Parathyroid adenoma (tissue), 2 donors: ENCODE data around the gene PLK3.
A peak's percentile ranks its signal among the peaks of the same experiment; 100 is the strongest.

Experiments
- H2AFZ ChIP-seq: fragments of 300-600 bp; sonication (generic); one replicate; pipeline ENCODE4 v1.7.0; 2017; ENCODE audit warnings: antibody characterized with exemption, mild to moderate bottlenecking
- H3K27ac ChIP-seq: fragments of 300-600 bp; sonication (generic); one replicate; pipeline ENCODE4 v1.7.0; 2017
- H3K27me3 ChIP-seq: fragments of 300-600 bp; sonication (generic); one replicate; pipeline ENCODE4 v1.7.0; 2017; ENCODE audit warnings: low read length; ENCODE audit not compliant: control insufficient read depth, insufficient read depth
- H3K36me3 ChIP-seq: fragments of 300-600 bp; sonication (generic); one replicate; pipeline ENCODE4 v1.7.0; 2017; ENCODE audit warnings: low read length; ENCODE audit not compliant: control insufficient read depth, insufficient read depth
- H3K4me1 ChIP-seq: fragments of 300-600 bp; sonication (generic); one replicate; pipeline ENCODE4 v1.7.0; 2017; ENCODE audit warnings: control low read depth
- H3K4me2 ChIP-seq: fragments of 300-600 bp; sonication (generic); one replicate; pipeline ENCODE4 v1.7.0; 2017; ENCODE audit warnings: low read length
- H3K4me3 ChIP-seq: fragments of 300-600 bp; sonication (generic); one replicate; pipeline ENCODE4 v1.7.0; 2017; ENCODE audit warnings: low read depth, low read length
- H3K79me2 ChIP-seq: fragments of 300-600 bp; sonication (generic); one replicate; pipeline ENCODE4 v1.7.0; 2017; ENCODE audit warnings: control low read depth
- H3K9ac ChIP-seq: fragments of 300-600 bp; sonication (generic); one replicate; pipeline ENCODE4 v1.7.0; 2017; ENCODE audit warnings: mild to moderate bottlenecking
- H3K9me3 ChIP-seq: fragments of 300-600 bp; sonication (generic); one replicate; pipeline ENCODE4 v1.7.0; 2017; ENCODE audit warnings: low read length; ENCODE audit not compliant: control insufficient read depth
- CTCF ChIP-seq: fragments of 300-600 bp; sonication (generic); IDR thresholded peaks from one replicate; pipeline ENCODE4 v1.7.0; 2017; ENCODE audit warnings: antibody characterized with exemption, mild to moderate bottlenecking
- donor health status: primary hyperparathyroidism.

PLK3 gene

DNA sequence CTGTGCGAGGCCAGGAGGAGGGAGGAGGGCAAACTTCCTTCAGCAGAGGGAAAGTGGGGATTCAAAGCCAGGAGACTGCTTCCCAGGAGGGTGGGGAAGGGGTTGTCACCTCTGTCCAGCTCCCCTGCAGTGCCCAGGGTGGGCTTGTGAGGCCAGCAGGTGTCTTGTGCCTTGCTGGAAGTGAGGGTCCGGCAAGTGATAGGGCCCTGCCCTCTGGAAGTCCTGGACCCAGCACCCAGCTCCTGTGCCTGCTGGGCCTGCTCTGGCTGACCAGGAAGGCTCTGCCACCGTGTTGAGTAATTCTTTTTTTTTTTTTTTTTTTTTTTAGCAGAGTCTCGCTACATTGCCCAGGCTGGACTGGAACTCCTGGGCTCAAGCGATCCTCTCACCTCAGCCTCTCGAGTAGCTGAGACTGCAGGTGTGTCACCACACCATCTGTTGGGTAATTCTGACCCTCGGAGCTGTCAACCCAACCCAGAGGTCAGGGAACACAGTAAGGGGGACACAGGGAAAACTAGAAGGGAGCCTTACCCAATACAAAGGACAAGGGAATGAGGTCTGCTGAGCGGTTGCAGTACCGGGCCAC is 13.2 kb upstream of the PLK3 start:
- no peaks in the 10 kb centered on the region for H3K9me3 ChIP-seq
- H2AFZ ChIP-seq, result peak overlapping the region; percentile 85
- peak overlapping the region; percentile 93 for H3K4me2 ChIP-seq
- H3K36me3 ChIP-seq, result no peaks in the 10 kb centered on the region
- no peak overlapping the region for H3K27ac ChIP-seq
- H3K4me3 ChIP-seq, result no peak overlapping the region
- H3K27me3 ChIP-seq, result no peaks in the 10 kb centered on the region
- H3K9ac ChIP-seq, result no peak overlapping the region
- no peaks in the 10 kb centered on the region for H3K79me2 ChIP-seq
- H3K4me1 ChIP-seq, result peaks cover 5% of the 10 kb centered on the region
- TF ChIP-seq CTCF, result no peak

DNA sequence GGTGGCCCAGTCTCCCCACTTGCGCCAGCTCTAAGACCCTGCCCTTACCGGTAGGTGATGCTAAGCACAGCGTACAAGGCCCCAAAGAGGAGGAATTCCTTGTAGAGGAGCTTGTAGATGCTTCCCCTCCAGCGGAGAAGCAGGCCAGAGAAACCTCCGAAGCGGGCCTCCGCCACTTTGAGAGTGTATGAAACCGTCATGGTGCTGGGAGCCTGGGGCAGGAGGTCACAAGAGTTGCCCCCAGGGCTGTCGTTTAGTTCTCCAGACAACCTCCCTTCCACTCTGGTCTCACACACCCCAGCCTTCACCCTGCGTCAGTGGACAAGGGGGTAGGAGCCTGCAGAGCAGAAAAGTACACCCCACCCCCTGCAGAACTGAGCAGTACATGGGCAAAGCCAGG is 12.7 kb upstream of the PLK3 start:
- no peak overlapping the region for H3K27ac ChIP-seq
- no peaks in the 10 kb centered on the region for H3K36me3 ChIP-seq
- H3K4me1 ChIP-seq, result peaks cover 5% of the 10 kb centered on the region
- H3K27me3 ChIP-seq, result no peaks in the 10 kb centered on the region
- no peaks in the 10 kb centered on the region for H3K79me2 ChIP-seq
- H3K4me2 ChIP-seq, result no peak overlapping the region
- H2AFZ ChIP-seq, result no peak overlapping the region
- no peak overlapping the region for H3K9ac ChIP-seq
- TF ChIP-seq CTCF, result no peak
- H3K9me3 ChIP-seq, result no peaks in the 10 kb centered on the region
- no peak overlapping the region for H3K4me3 ChIP-seq

- TF ChIP-seq CTCF, result no peak
- no peak within 1 kb of the TSS for H3K27ac ChIP-seq
- H3K9ac ChIP-seq, result no peak within 1 kb of the TSS
- no peak within 1 kb of the TSS for H2AFZ ChIP-seq
- no peaks in the 10 kb centered on the region for H3K36me3 ChIP-seq
- no peak within 1 kb of the TSS for H3K4me2 ChIP-seq
- no peaks in the 10 kb centered on the region for H3K9me3 ChIP-seq
- H3K79me2 ChIP-seq, result no peaks in the 10 kb centered on the region
- no peak within 1 kb of the TSS for H3K4me3 ChIP-seq
- H3K4me1 ChIP-seq, result peaks cover 5% of the 10 kb centered on the region
- no peaks in the 10 kb centered on the region for H3K27me3 ChIP-seq
Measured at GRCh38 chr1:44788120-44788860, 11.9 kb upstream of the PLK3 start, which contains the start of gene BEST4. TSS of gene BEST4 (minus strand) at chr1:44788170. CDS start at chr1:44787705, 465 bp downstream.

GRCh38 chr1:44790968-44791801 is 9.0 kb upstream of the PLK3 start:
- no peaks in the 10 kb centered on the region for H3K27me3 ChIP-seq
- no peak for TF ChIP-seq CTCF
- H3K9ac ChIP-seq, result no peak overlapping the region
- no peak overlapping the region for H3K4me2 ChIP-seq
- no peak overlapping the region for H2AFZ ChIP-seq
- H3K4me1 ChIP-seq, result no peaks in the 10 kb centered on the region
- no peaks in the 10 kb centered on the region for H3K9me3 ChIP-seq
- H3K27ac ChIP-seq, result no peak overlapping the region
- no peak overlapping the region for H3K4me3 ChIP-seq
- H3K36me3 ChIP-seq, result no peaks in the 10 kb centered on the region
- no peaks in the 10 kb centered on the region for H3K79me2 ChIP-seq
